ENCODE data around the gene PSMB11.

Gene PSMB11

GRCh38 chr14:23066368-23066767 lies 24.4 kb downstream of the PSMB11 start:
- H3K36me3 ChIP-seq (replicated peaks), result peaks cover 73% of the 10 kb centered on the region
- no peaks in the 10 kb centered on the region for H3K27me3 ChIP-seq (ENCODE audit: low read depth)
- no peaks in the 10 kb centered on the region for H3K9me3 ChIP-seq
- DNase-seq (ENCODE audit: low spot score in 2 of 2), result no peak
- in situ Hi-C loops (cut with MboI; ENCODE audit: low sequenced_read_pairs), result loop anchor here (25.0 kb wide), 1 partner anchor 504 kb away; no protein-coding TSS in a partner anchor
- H3K4me3 ChIP-seq, result no peak overlapping the region
- H3K4me1 ChIP-seq, result peaks cover 10% of the 10 kb centered on the region

- Histone ChIP-seq H3K4me3 (no peak overlapping the region), H3K27me3 (ENCODE audit: low read depth) (no peaks in the 10 kb centered on the region), H3K36me3 (replicated peaks) (peaks cover 66% of the 10 kb centered on the region), H3K9me3 (no peaks in the 10 kb centered on the region), H3K4me1 (peaks cover 16% of the 10 kb centered on the region)
- in situ Hi-C loops (cut with MboI; ENCODE audit: low sequenced_read_pairs), result loop anchor here (25.0 kb wide), 1 partner anchor 505 kb away; no protein-coding TSS in a partner anchor
- DNase-seq (ENCODE audit: low spot score in 2 of 2), result no peak
These were observed 25.1 kb downstream of the PSMB11 start for GRCh38 chr14:23066855-23067744.

GRCh38 chr14:23067847-23068788 lies 26.1 kb downstream of the PSMB11 start:
- in situ Hi-C loops (cut with MboI; ENCODE audit: low sequenced_read_pairs), result loop anchor here (25.0 kb wide), 1 partner anchor 506 kb away; no protein-coding TSS in a partner anchor
- Histone ChIP-seq H3K9me3 (no peaks in the 10 kb centered on the region), H3K4me1 (peaks cover 20% of the 10 kb centered on the region), H3K4me3 (peak overlapping the region; percentile 4; the same call in 1 of the 2 replicates), H3K27me3 (ENCODE audit: low read depth) (no peaks in the 10 kb centered on the region), H3K36me3 (replicated peaks) (peaks cover 66% of the 10 kb centered on the region)
- no peak for DNase-seq (ENCODE audit: low spot score in 2 of 2)

GRCh38 chr14:23068789-23069412 lies 26.9 kb downstream of the PSMB11 start:
- Histone ChIP-seq H3K4me3 (peak overlapping the region; percentile 4; the same call in 1 of the 2 replicates), H3K9me3 (no peaks in the 10 kb centered on the region), H3K27me3 (ENCODE audit: low read depth) (no peaks in the 10 kb centered on the region), H3K36me3 (replicated peaks) (peaks cover 63% of the 10 kb centered on the region), H3K4me1 (peaks cover 20% of the 10 kb centered on the region)
- in situ Hi-C loops (cut with MboI; ENCODE audit: low sequenced_read_pairs), result loop anchor here (25.0 kb wide), 1 partner anchor 507 kb away; no protein-coding TSS in a partner anchor
- DNase-seq (ENCODE audit: low spot score in 2 of 2), result peak; percentile 89

GRCh38 chr14:23069413-23069806 lies 27.4 kb downstream of the PSMB11 start:
- H3K36me3 ChIP-seq (replicated peaks), result peaks cover 61% of the 10 kb centered on the region
- H3K9me3 ChIP-seq, result no peaks in the 10 kb centered on the region
- no peak overlapping the region for H3K4me3 ChIP-seq
- in situ Hi-C loops (cut with MboI; ENCODE audit: low sequenced_read_pairs), result loop anchor here (25.0 kb wide), 1 partner anchor 507 kb away; no protein-coding TSS in a partner anchor
- DNase-seq (ENCODE audit: low spot score in 2 of 2), result no peak
- H3K27me3 ChIP-seq (ENCODE audit: low read depth), result no peaks in the 10 kb centered on the region
- peaks cover 20% of the 10 kb centered on the region for H3K4me1 ChIP-seq

- DNase-seq (ENCODE audit: low spot score in 2 of 2), result no peak
- H3K36me3 ChIP-seq (replicated peaks), result peaks cover 58% of the 10 kb centered on the region
- peak overlapping the region; percentile 56 for H3K4me3 ChIP-seq
- H3K9me3 ChIP-seq, result no peaks in the 10 kb centered on the region
- in situ Hi-C loops (cut with MboI; ENCODE audit: low sequenced_read_pairs), result loop anchor here (25.0 kb wide), 1 partner anchor 508 kb away; no protein-coding TSS in a partner anchor
- peaks cover 20% of the 10 kb centered on the region for H3K4me1 ChIP-seq
- H3K27me3 ChIP-seq (ENCODE audit: low read depth), result no peaks in the 10 kb centered on the region
These were observed 28.5 kb downstream of the PSMB11 start for GRCh38 chr14:23070262-23071129.

GRCh38 chr14:23071244-23071920 lies 29.4 kb downstream of the PSMB11 start:
- H3K4me1 ChIP-seq, result peaks cover 20% of the 10 kb centered on the region
- peak; percentile 93 to 96 for DNase-seq (ENCODE audit: low spot score in 2 of 2)
- H3K27me3 ChIP-seq (ENCODE audit: low read depth), result no peaks in the 10 kb centered on the region
- in situ Hi-C loops (cut with MboI; ENCODE audit: low sequenced_read_pairs), result loop anchor here (25.0 kb wide), 1 partner anchor 509 kb away; no protein-coding TSS in a partner anchor
- H3K36me3 ChIP-seq (replicated peaks), result peaks cover 57% of the 10 kb centered on the region
- H3K4me3 ChIP-seq, result peak overlapping the region; percentile 56
- H3K9me3 ChIP-seq, result no peaks in the 10 kb centered on the region

GRCh38 chr14:23071921-23072539 lies 30.0 kb downstream of the PSMB11 start:
- H3K36me3 ChIP-seq (replicated peaks), result peaks cover 58% of the 10 kb centered on the region
- peak; percentile 38 to 54 for DNase-seq (ENCODE audit: low spot score in 2 of 2)
- H3K4me3 ChIP-seq, result peak overlapping the region; percentile 56
- no peaks in the 10 kb centered on the region for H3K9me3 ChIP-seq
- in situ Hi-C loops (cut with MboI; ENCODE audit: low sequenced_read_pairs), result loop anchor here (25.0 kb wide), 1 partner anchor 510 kb away; no protein-coding TSS in a partner anchor
- H3K4me1 ChIP-seq, result peaks cover 20% of the 10 kb centered on the region
- no peaks in the 10 kb centered on the region for H3K27me3 ChIP-seq (ENCODE audit: low read depth)

GRCh38 chr14:23074906-23075305 lies 32.9 kb downstream of the PSMB11 start:
- in situ Hi-C loops (cut with MboI; ENCODE audit: low sequenced_read_pairs), result loop anchor here (25.0 kb wide), 1 partner anchor 513 kb away; no protein-coding TSS in a partner anchor

GRCh38 chr14:23076785-23077408 lies 34.9 kb downstream of the PSMB11 start:
- no peaks in the 10 kb centered on the region for H3K27me3 ChIP-seq (ENCODE audit: low read depth)
- peaks cover 86% of the 10 kb centered on the region for H3K36me3 ChIP-seq (replicated peaks)
- peak in 1 of 2 experiments; percentile 51 for DNase-seq (ENCODE audit: low spot score in 2 of 2)
- H3K4me1 ChIP-seq, result peaks cover 6% of the 10 kb centered on the region
- no peaks in the 10 kb centered on the region for H3K9me3 ChIP-seq
- H3K4me3 ChIP-seq, result no peak overlapping the region
- in situ Hi-C loops (cut with MboI; ENCODE audit: low sequenced_read_pairs), result no loop called here

More at GRCh38 chr14:23074906-23075305, 32.9 kb downstream of the PSMB11 start:
- no peaks in the 10 kb centered on the region for H3K27me3 ChIP-seq (ENCODE audit: low read depth)
- DNase-seq (ENCODE audit: low spot score in 2 of 2), result no peak
- peaks cover 68% of the 10 kb centered on the region for H3K36me3 ChIP-seq (replicated peaks)
- no peak overlapping the region for H3K4me3 ChIP-seq
- H3K4me1 ChIP-seq, result peaks cover 13% of the 10 kb centered on the region
- H3K9me3 ChIP-seq, result no peaks in the 10 kb centered on the region

GRCh38 chr14:23077962-23078361 lies 36.0 kb downstream of the PSMB11 start:
- no peaks in the 10 kb centered on the region for H3K9me3 ChIP-seq
- no peaks in the 10 kb centered on the region for H3K4me1 ChIP-seq
- no peak for DNase-seq (ENCODE audit: low spot score in 2 of 2)
- peaks cover 85% of the 10 kb centered on the region for H3K36me3 ChIP-seq (replicated peaks)
- H3K27me3 ChIP-seq (ENCODE audit: low read depth), result no peaks in the 10 kb centered on the region
- H3K4me3 ChIP-seq, result no peak overlapping the region
- in situ Hi-C loops (cut with MboI; ENCODE audit: low sequenced_read_pairs), result no loop called here
